Suprapubic skin (tissue), 4 donors: Measurements from ENCODE around the gene FOXO3.

ENCODE experiments used
- POLR2A ChIP-seq, 2 donors: fragments of 450-650 bp; IDR thresholded peaks; one replicate each; pipeline ENCODE4 v1.6.1; 2017; ENCODE audit warnings: antibody characterized with exemption in 2 of 2, mild to moderate bottlenecking in 2 of 2, moderate library complexity in 2 of 2
- POLR2AphosphoS5 ChIP-seq, 3 donors: sonication (generic); formaldehyde crosslinking; IDR thresholded peaks; one replicate each; pipeline ENCODE4 v1.6.1; 2017; ENCODE audit warnings: antibody characterized with exemption in 3 of 3
- TF ChIP-seq, protein P1 (sequence below), 2 donors: fragments of 200-600 bp in 1 of 2; fragments of 450-650 bp in 1 of 2; sonication (generic) in 1 of 2; IDR thresholded peaks; one replicate each; pipeline ENCODE4 v1.5.1; 2016 to 2019; ENCODE audit warnings: antibody characterized with exemption in 2 of 2, mild to moderate bottlenecking in 1 of 2, moderate library complexity in 1 of 2

DNA sequence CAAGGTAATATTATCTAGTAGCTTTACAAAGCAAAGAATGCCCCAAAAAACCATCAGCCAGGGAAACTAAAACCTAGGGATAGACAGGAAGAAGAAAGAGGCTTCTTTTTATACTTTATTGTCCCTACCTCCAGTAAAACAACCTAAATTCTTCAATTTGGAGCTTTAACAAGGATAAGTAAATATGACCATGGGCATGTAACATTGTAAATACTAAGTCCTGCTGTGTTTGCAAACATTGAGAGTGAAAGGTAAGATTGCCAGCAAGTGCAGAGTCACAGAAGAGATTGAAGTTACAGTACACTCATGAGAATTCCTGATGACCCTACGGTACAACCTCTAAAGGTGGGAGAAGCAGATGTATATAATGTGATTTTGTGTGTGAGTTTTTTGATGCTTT, 117.2 kb downstream of the FOXO3 start:
- TF ChIP-seq, protein P1, sequence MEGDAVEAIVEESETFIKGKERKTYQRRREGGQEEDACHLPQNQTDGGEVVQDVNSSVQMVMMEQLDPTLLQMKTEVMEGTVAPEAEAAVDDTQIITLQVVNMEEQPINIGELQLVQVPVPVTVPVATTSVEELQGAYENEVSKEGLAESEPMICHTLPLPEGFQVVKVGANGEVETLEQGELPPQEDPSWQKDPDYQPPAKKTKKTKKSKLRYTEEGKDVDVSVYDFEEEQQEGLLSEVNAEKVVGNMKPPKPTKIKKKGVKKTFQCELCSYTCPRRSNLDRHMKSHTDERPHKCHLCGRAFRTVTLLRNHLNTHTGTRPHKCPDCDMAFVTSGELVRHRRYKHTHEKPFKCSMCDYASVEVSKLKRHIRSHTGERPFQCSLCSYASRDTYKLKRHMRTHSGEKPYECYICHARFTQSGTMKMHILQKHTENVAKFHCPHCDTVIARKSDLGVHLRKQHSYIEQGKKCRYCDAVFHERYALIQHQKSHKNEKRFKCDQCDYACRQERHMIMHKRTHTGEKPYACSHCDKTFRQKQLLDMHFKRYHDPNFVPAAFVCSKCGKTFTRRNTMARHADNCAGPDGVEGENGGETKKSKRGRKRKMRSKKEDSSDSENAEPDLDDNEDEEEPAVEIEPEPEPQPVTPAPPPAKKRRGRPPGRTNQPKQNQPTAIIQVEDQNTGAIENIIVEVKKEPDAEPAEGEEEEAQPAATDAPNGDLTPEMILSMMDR (IDR thresholded peaks at IDR 0.05), result no peak
- TF ChIP-seq POLR2A (IDR thresholded peaks at IDR 0.05) (no peak), POLR2AphosphoS5 (IDR thresholded peaks at IDR 0.05) (no peak)
